Raji (cell line): Measurements from ENCODE around the gene HS3ST3A1.

Experiments used
- POLR2A ChIP-seq: IDR thresholded peaks from 2 replicates; pipeline ENCODE4 v1.6.1; 2011; ENCODE audit warnings: low read depth, low read length, control low read depth; ENCODE audit not compliant: insufficient read depth

The HS3ST3A1 gene

GRCh38 chr17:13498184-13498583 lies 103.5 kb downstream of the HS3ST3A1 start:
- TF ChIP-seq POLR2A = no peak

DNA sequence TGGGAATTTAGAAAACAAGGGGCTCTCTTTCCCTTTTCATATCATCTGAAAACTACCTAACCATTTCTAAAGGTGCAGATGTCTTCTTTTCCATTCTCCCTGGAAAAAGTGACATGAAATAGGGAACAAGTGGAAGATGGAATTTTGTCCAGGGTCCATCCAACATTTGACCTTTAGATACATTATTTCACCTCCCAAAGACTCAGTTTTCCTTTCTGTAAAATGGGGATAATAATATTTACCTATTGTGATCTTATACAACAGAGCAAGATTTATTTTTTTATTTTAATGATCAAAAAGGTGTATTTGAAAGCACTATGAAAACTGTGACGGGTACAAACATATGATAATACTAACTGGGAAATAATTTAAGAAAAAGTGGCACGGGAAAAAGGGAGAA lies 106.3 kb downstream of the HS3ST3A1 start:
- no peak for TF ChIP-seq POLR2A

DNA sequence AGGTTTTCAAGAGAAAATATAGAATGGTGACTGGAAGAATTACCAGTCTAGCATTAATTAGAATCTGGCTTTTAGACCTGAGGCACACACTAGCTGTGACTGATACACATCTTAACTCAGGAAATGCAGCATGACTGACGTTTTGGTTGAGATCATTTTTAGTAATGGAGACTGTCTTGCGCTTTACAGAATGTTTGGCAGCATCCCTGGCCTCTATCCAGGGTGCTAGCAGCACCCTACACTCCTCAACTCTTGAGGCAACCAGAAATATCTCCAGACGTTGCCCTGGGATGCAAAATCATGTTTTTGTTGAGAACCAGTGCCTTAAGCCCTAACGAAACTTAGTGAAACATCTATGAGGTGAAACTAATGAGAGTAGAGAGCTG lies 109.0 kb downstream of the HS3ST3A1 start:
- no peak for TF ChIP-seq POLR2A

DNA sequence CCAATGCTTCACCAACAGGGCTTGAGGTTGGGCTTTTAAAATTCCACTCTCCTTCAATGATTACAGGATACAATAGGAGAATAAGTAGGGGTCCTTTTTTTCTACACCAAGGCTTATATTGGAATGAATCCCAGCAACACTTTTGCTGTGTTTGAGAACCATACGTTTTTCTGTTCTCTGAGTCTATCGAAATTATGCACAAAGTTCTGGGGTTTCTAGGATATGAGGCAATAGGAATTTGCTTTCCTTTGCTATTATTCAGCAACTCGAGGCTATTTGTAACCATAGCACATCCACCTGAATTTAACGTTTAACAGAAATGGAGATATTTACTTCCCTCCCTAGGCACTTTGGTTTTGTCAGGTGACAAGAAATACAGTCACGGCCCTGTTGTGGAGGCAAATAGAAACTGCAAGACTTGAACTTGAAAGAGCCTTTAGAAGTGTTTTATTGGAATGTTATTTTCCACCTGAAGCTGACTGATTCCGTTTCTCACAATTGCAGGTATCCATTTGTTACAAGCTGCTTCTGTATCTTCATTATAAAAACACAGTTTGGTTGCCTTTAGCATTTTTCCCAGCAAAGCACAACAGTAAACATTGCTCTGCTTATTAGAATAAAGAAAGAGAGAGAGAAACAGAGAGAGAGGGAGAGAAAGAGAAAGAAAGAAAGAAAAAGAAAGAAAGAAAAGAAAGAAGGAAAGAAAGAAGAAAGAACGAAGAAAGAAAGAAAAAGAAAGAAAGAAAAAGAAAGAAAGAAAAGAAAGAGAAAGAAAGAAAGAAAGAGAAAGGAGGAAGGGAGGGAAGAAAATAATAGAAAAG lies 109.6 kb downstream of the HS3ST3A1 start:
- no peak for TF ChIP-seq POLR2A

GRCh38 chr17:13491491-13491890 lies 110.2 kb downstream of the HS3ST3A1 start:
- no peak for TF ChIP-seq POLR2A

- no peak for TF ChIP-seq POLR2A
These were observed 110.7 kb downstream of the HS3ST3A1 start for GRCh38 chr17:13490906-13491482.

DNA sequence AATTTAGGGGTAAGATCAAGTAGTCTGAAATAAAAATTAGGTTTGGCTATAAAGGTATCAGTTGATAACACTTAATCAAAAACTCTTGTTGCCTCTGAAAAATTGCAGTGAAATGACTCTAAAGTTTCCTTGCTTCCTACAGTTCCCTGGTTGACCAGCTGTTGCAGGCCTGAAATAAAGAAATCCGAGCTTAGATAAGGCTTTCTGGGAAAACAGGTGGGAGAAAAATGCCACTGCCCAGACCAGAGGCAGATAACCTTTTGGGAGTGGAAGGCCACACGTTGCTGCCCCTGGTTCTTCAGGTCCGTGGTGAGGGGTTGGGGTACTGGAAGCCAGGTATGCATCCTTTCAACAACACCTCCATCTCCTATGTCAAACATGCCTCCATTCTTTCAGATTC lies 111.3 kb downstream of the HS3ST3A1 start:
- TF ChIP-seq POLR2A = no peak

GRCh38 chr17:13485327-13485726 lies 116.4 kb downstream of the HS3ST3A1 start:
- TF ChIP-seq POLR2A = no peak

GRCh38 chr17:13484020-13484419 lies 117.7 kb downstream of the HS3ST3A1 start:
- TF ChIP-seq POLR2A = no peak

- no peak for TF ChIP-seq POLR2A
These were observed 120.9 kb downstream of the HS3ST3A1 start for GRCh38 chr17:13480877-13481276.

DNA sequence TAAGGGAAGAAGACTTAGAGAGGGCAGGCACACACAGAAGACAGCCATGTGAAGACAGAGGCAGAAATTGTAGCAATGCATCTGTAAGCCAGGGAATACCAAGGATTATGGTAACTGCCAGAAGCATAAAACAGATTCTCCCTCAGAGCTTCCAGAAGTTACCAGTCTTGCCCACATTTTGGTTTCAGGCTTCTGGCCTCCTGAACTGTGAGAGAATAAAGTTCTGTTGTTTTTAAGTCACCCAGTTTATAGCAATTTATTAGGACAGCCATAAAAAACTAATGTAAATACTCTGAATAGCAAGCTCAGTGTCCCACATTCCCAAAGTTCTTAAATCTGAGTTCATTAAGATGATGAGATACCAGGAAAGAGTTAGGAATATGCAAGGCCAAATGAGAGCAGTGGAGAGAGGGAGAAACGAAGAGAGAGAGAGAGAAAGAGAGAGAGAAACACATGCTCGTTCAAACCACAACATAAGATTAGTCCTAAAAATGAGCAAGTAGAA lies 123.4 kb downstream of the HS3ST3A1 start:
- no peak for TF ChIP-seq POLR2A

DNA sequence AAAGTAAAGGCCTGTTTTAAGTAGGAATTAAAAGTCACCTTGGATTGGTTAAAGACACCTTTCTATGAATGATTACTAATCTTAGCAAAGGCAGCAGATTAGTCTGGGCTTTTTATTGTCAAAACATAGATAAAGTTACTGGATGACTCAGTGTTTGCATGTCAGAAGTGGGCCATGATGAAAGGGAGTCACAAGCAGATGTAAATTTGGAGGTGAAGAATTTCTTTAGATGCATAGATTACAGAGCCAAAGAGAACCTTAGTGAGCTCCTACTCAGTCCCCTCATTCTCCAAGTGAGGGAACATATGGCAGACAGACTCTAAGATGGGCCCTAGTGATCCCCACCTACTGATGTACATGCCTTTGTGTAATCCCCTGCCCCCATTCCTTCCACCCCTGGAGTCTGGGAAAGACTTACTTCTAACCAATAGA lies 124.5 kb downstream of the HS3ST3A1 start:
- no peak for TF ChIP-seq POLR2A

DNA sequence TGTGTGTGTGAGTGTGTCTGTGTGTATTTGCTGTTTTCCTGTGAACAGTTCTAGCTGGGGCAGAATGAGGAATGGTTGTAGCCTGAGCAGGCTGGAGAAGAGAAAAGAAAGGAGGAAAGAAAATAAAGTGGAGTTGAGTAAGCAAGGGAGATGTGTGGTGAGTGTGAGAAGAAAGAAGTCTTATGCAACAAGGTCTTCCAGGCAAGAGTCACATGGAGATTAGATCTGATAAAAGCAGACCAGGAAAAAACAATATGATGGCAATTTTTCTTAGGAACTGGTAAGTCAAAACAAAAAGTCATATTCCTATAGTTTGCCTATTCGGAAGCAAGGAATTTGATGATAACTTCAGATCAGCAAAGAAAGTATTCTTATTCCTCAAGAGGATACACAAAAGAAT lies 125.0 kb downstream of the HS3ST3A1 start:
- TF ChIP-seq POLR2A = no peak

DNA sequence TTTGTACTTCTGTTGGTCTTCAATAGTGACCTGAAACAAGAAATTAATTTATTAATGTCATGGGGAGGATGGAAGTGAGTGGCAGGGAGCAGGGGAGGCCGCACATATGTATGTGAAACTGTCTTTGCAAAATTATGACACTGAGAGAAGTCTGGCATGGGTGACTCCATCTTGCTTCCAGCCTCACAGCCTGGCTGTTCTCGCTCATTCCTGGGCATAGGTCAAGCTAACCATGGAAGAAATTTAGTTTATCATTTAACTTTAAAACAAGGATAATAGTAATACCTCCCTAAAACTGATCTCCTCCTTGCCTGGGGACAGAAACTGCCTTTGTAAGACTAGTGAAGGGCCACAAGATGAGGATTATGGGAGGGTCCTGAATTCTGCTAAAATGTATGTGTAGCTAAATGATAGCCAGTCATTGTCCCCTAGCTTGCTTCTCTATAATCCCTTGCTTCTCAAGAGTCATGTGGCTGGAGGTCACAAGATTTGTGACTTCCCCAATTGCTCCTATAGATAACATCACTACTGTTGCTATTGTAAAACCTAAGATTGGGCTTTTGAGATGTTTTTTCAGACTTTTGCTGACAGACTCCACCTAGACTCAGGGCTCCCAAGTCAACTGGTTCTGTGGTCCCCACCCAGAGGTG lies 126.0 kb downstream of the HS3ST3A1 start:
- TF ChIP-seq POLR2A = no peak

DNA sequence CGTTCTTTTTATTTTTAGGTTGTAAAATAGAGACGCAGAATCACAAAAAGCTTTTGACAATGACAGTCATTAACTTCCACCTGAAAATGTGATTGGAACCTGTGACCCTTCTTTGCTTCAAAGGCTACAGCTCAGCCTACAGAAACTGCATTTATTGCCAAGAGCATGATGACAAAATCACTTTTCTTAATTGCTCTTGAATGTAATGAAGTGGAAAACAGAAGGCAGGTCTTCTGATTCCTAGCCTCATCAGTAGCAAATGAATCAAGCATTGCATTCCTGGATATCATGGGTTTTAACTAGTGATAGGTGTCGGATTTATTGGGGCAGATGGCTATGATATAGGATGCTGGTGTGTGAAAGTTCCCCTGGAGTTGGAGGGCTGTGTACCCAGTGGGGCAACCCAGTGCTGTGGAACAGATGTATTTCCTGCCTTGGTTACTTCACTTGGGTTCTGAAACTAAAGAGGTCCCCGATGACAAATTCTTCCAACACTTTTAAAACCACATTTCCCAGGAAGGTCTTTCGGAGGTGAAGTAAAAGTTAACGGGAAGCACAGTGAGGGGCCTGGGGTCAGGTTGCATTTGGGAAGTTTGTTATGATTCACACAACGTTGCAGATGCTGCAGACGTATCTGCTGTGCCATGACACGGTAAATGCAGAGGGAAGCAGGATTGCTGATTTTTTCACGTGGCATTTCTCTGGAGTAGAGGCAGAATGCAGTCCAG lies 127.5 kb downstream of the HS3ST3A1 start:
- TF ChIP-seq POLR2A = no peak
